ENCODE measurements around the gene TNS3. TPM values are rescaled to one million over a fixed set of nuclear protein-coding genes. Genes with fewer than 3 reads are reported as not detected.
A peak's percentile ranks its signal among the peaks of the same experiment; 100 is the strongest.

The TNS3 gene
- total and polyA plus RNA-seq, 2 of the 13 experiments (the other 11 are each of a cell fraction or from before 2014, with no cell fraction given): 52.9 to 55.7 TPM

DNA sequence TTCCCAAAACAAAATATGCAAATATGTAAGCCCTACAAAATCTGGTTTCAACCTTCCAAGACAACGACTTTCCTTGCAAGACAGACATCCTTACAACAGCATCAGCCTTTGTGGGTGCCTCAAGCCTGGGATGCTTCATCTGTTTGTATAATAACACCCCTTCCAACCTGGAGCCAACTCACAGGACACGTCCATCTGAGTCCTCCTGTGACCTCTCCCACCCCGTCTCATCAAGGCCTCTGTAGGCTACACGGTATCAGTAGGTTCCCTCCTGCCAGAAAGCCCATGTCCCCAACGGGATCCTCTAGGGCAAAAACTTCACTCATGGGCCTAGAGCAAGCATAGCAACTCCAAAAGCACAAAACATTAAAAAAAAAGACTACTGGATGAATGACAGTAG is 173.2 kb downstream of the TNS3 start (continued):
- TF ChIP-seq, protein P1, sequence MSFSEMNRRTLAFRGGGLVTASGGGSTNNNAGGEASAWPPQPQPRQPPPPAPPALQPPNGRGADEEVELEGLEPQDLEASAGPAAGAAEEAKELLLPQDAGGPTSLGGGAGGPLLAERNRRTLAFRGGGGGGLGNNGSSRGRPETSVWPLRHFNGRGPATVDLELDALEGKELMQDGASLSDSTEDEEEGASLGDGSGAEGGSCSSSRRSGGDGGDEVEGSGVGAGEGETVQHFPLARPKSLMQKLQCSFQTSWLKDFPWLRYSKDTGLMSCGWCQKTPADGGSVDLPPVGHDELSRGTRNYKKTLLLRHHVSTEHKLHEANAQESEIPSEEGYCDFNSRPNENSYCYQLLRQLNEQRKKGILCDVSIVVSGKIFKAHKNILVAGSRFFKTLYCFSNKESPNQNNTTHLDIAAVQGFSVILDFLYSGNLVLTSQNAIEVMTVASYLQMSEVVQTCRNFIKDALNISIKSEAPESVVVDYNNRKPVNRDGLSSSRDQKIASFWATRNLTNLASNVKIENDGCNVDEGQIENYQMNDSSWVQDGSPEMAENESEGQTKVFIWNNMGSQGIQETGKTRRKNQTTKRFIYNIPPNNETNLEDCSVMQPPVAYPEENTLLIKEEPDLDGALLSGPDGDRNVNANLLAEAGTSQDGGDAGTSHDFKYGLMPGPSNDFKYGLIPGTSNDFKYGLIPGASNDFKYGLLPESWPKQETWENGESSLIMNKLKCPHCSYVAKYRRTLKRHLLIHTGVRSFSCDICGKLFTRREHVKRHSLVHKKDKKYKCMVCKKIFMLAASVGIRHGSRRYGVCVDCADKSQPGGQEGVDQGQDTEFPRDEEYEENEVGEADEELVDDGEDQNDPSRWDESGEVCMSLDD (CRISPR knock-in tag; IDR thresholded peaks at IDR 0.05; ENCODE audit: borderline replicate concordance): no peak
- TF ChIP-seq, protein P2, sequence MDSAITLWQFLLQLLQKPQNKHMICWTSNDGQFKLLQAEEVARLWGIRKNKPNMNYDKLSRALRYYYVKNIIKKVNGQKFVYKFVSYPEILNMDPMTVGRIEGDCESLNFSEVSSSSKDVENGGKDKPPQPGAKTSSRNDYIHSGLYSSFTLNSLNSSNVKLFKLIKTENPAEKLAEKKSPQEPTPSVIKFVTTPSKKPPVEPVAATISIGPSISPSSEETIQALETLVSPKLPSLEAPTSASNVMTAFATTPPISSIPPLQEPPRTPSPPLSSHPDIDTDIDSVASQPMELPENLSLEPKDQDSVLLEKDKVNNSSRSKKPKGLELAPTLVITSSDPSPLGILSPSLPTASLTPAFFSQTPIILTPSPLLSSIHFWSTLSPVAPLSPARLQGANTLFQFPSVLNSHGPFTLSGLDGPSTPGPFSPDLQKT (CRISPR knock-in tag; IDR thresholded peaks at IDR 0.05; ENCODE audit: borderline replicate concordance): no peak
- no peak for TF ChIP-seq GATAD1 (CRISPR knock-in tag; IDR thresholded peaks at IDR 0.05)
- no peak for TF ChIP-seq KDM3A (CRISPR knock-in tag; IDR thresholded peaks at IDR 0.05; ENCODE audit: low read depth)
- no peak for TF ChIP-seq MTF1 (CRISPR knock-in tag; IDR thresholded peaks at IDR 0.05)
- no peak for TF ChIP-seq ZNF33A (CRISPR knock-in tag; IDR thresholded peaks at IDR 0.05; ENCODE audit: borderline replicate concordance)

DNA sequence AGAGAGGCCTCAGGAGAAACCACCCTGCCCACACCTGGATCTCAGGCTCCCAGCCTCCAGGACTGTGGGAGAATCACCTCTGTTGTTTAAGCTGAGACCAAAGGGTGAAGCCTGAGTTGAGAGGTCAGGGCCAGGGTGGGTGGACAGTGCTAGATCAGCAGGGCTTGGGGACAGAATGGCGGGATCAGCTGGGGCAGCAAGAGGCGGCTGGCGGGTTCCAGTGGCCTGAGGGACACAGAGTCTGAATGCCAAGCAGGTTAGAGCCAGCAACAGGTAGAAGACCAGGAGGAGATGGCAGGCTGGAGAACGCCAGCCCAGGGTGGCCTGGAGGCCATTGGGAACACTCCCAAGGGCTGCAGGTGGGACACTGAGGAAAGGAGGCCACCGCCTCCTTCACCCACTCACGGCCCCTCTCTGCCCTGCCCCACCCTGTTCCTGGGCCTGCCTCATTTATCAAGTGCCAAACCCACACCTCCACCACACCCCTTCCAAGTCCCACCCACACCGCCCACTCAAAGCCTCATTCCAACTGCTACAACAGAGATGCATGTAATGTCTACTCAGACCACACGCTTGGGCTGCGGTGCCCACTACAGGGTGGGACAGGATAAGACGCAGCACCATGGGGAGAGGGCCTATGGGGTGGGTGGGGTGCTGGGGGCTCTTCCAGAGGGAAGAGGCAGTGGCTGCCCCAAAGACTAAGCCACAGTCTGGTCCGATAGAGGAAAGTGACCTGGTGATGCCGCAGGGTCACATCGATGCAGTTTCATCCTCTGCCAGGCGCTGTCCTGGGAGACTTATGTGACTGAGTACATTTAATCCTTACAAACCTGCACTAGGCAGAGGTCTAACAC is 173.9 kb downstream of the TNS3 start:
- DNase-seq (ENCODE audit: low spot score) (no peak), FAIRE-seq (no peak), ATAC-seq (peak; percentile 11)
- no peaks in the 10 kb centered on the region for H3K27me3 ChIP-seq (ENCODE audit: control insufficient read depth in 1 of 2, insufficient read depth in 2 of 2, low read length in 2 of 2)
- no peak overlapping the region for H2AFZ ChIP-seq (ENCODE audit: low read length)
- peaks cover 37% of the 10 kb centered on the region for H3K4me1 ChIP-seq (ENCODE audit: insufficient read depth, low read length)
- H4K20me1 ChIP-seq (ENCODE audit: insufficient read depth, low read length): peaks cover 32% of the 10 kb centered on the region
- BruUV-seq (replicated peaks): no TSS peak
- H3K9ac ChIP-seq (ENCODE audit: insufficient read depth, low read depth, low read length): no peak overlapping the region
- no peak overlapping the region for H3K27ac ChIP-seq (ENCODE audit: extremely low read length, insufficient read depth, low read length)
- in situ Hi-C loops (cut with HindIII; ENCODE audit: extremely low pct_ligation_motif_present, low pct_unique_long_range_greater_than_20kb): no loop called here
- H3K9me3 ChIP-seq (ENCODE audit: low read length): no peaks in the 10 kb centered on the region
- no peak overlapping the region for H3K4me3 ChIP-seq (replicated peaks in 1 of 3; ENCODE audit: insufficient read depth in 1 of 3, low read depth in 2 of 3, low read length in 3 of 3)
- H3K79me2 ChIP-seq (ENCODE audit: insufficient read depth, low read length): no peaks in the 10 kb centered on the region
- intact Hi-C loops (cut with micrococcal nuclease; ENCODE audit: unreplicated experiment): no loop called here
- no peak overlapping the region for H3K4me2 ChIP-seq (ENCODE audit: low read depth, low read length)
- H3K36me3 ChIP-seq (replicated peaks in 1 of 2; ENCODE audit: control insufficient read depth in 1 of 2, insufficient read depth in 2 of 2, low read length in 2 of 2): peaks cover 27 to 74% of the 10 kb centered on the region in 2 experiments
- 98% methylated on average over 10 of the region's 14 CpGs for WGBS (ENCODE audit: low lambda C conversion rate)
- CTCF ChIA-PET (ENCODE audit: low intra/inter-chr PET ratio, low total read pairs): no interaction called here
- POLR2A ChIA-PET: no interaction called here
- TF ChIP-seq, protein P3, sequence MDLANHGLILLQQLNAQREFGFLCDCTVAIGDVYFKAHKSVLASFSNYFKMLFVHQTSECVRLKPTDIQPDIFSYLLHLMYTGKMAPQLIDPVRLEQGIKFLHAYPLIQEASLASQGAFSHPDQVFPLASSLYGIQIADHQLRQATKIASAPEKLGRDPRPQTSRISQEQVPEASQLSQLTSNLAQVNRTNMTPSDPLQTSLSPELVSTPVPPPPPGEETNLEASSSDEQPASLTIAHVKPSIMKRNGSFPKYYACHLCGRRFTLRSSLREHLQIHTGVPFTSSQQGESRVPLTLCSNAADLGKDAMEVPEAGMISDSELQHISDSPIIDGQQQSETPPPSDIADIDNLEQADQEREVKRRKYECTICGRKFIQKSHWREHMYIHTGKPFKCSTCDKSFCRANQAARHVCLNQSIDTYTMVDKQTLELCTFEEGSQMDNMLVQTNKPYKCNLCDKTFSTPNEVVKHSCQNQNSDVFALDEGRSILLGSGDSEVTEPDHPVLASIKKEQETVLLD (CRISPR knock-in tag; IDR thresholded peaks at IDR 0.05; ENCODE audit: low read depth): no peak
- TF ChIP-seq, protein P4, sequence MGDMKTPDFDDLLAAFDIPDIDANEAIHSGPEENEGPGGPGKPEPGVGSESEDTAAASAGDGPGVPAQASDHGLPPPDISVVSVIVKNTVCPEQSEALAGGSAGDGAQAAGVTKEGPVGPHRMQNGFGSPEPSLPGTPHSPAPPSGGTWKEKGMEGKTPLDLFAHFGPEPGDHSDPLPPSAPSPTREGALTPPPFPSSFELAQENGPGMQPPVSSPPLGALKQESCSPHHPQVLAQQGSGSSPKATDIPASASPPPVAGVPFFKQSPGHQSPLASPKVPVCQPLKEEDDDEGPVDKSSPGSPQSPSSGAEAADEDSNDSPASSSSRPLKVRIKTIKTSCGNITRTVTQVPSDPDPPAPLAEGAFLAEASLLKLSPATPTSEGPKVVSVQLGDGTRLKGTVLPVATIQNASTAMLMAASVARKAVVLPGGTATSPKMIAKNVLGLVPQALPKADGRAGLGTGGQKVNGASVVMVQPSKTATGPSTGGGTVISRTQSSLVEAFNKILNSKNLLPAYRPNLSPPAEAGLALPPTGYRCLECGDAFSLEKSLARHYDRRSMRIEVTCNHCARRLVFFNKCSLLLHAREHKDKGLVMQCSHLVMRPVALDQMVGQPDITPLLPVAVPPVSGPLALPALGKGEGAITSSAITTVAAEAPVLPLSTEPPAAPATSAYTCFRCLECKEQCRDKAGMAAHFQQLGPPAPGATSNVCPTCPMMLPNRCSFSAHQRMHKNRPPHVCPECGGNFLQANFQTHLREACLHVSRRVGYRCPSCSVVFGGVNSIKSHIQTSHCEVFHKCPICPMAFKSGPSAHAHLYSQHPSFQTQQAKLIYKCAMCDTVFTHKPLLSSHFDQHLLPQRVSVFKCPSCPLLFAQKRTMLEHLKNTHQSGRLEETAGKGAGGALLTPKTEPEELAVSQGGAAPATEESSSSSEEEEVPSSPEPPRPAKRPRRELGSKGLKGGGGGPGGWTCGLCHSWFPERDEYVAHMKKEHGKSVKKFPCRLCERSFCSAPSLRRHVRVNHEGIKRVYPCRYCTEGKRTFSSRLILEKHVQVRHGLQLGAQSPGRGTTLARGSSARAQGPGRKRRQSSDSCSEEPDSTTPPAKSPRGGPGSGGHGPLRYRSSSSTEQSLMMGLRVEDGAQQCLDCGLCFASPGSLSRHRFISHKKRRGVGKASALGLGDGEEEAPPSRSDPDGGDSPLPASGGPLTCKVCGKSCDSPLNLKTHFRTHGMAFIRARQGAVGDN (CRISPR knock-in tag; IDR thresholded peaks at IDR 0.05): peak; percentile 31
- TF ChIP-seq, protein P5, sequence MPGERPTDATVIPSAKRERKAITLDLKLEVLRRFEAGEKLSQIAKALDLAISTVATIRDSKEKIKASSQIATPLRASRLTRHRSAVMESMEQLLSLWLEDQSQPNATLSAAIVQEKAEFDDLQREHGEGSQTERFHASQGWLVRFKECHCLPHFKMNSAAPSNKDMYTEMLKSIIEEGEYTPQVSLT (CRISPR knock-in tag; IDR thresholded peaks at IDR 0.05; ENCODE audit: borderline replicate concordance, low read depth): no peak
- no peak for TF ChIP-seq KLF6 (CRISPR knock-in tag; IDR thresholded peaks at IDR 0.05)
- no peak for TF ChIP-seq HNF4A (CRISPR knock-in tag; IDR thresholded peaks at IDR 0.05)
- TF ChIP-seq CHCHD3 (CRISPR knock-in tag; IDR thresholded peaks at IDR 0.05): no peak

Data from HepG2 (cell line).